Measurements from ENCODE around the gene FBLN2.

Gene FBLN2

DNA sequence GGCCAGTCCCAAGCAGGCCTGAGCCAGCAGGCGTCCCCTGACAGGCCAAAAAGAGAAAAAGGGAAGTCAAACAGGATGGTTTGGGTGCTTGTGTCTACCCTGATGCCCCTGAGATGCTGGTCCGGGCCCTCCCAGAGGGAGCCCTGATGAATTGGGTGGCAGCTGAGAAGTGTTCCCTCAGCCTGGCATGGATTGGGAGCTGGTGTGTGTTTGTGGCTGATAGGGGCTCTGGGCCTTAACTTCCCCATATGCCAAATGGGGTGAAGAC is 1.4 kb downstream of the FBLN2 start:
- Histone ChIP-seq H3K4me2 (no peak overlapping the region), H3K9ac (no peak overlapping the region), H2AFZ (ENCODE audit: low read depth) (no peak overlapping the region), H4K20me1 (ENCODE audit: insufficient read depth) (no peaks in the 10 kb centered on the region), H3K4me1 (ENCODE audit: low read depth, poor library complexity, severe bottlenecking) (no peaks in the 10 kb centered on the region), H3K36me3 (ENCODE audit: insufficient read depth) (no peaks in the 10 kb centered on the region), H3K27me3 (ENCODE audit: insufficient read depth, low read depth) (peaks cover 6% of the 10 kb centered on the region; the same call in 1 of the 2 replicates), H3K79me2 (ENCODE audit: insufficient read depth, low read depth) (no peaks in the 10 kb centered on the region), H3K27ac (no peak overlapping the region), H3K4me3 (IDR thresholded peaks at IDR 0.05; ENCODE audit: insufficient read depth, low read depth, low read length) (no peak overlapping the region)
- TF ChIP-seq, protein P1, sequence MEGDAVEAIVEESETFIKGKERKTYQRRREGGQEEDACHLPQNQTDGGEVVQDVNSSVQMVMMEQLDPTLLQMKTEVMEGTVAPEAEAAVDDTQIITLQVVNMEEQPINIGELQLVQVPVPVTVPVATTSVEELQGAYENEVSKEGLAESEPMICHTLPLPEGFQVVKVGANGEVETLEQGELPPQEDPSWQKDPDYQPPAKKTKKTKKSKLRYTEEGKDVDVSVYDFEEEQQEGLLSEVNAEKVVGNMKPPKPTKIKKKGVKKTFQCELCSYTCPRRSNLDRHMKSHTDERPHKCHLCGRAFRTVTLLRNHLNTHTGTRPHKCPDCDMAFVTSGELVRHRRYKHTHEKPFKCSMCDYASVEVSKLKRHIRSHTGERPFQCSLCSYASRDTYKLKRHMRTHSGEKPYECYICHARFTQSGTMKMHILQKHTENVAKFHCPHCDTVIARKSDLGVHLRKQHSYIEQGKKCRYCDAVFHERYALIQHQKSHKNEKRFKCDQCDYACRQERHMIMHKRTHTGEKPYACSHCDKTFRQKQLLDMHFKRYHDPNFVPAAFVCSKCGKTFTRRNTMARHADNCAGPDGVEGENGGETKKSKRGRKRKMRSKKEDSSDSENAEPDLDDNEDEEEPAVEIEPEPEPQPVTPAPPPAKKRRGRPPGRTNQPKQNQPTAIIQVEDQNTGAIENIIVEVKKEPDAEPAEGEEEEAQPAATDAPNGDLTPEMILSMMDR (conservative IDR thresholded peaks at IDR 0.05; ENCODE audit: low read depth, low read length), result no peak

GRCh38 chr3:13550791-13551360 is 2.0 kb downstream of the FBLN2 start:
- H2AFZ ChIP-seq (ENCODE audit: low read depth), result no peak overlapping the region
- TF ChIP-seq, protein P1 (conservative IDR thresholded peaks at IDR 0.05; ENCODE audit: low read depth, low read length), result no peak
- no peaks in the 10 kb centered on the region for H3K79me2 ChIP-seq (ENCODE audit: insufficient read depth, low read depth)
- no peak overlapping the region for H3K4me2 ChIP-seq
- no peak overlapping the region for H3K27ac ChIP-seq
- no peak overlapping the region for H3K4me3 ChIP-seq (IDR thresholded peaks at IDR 0.05; ENCODE audit: insufficient read depth, low read depth, low read length)
- no peaks in the 10 kb centered on the region for H4K20me1 ChIP-seq (ENCODE audit: insufficient read depth)
- no peak overlapping the region for H3K9ac ChIP-seq
- H3K4me1 ChIP-seq (ENCODE audit: low read depth, poor library complexity, severe bottlenecking), result no peaks in the 10 kb centered on the region
- no peaks in the 10 kb centered on the region for H3K36me3 ChIP-seq (ENCODE audit: insufficient read depth)
- peaks cover 6% of the 10 kb centered on the region; the same call in 1 of the 2 replicates for H3K27me3 ChIP-seq (ENCODE audit: insufficient read depth, low read depth)

DNA sequence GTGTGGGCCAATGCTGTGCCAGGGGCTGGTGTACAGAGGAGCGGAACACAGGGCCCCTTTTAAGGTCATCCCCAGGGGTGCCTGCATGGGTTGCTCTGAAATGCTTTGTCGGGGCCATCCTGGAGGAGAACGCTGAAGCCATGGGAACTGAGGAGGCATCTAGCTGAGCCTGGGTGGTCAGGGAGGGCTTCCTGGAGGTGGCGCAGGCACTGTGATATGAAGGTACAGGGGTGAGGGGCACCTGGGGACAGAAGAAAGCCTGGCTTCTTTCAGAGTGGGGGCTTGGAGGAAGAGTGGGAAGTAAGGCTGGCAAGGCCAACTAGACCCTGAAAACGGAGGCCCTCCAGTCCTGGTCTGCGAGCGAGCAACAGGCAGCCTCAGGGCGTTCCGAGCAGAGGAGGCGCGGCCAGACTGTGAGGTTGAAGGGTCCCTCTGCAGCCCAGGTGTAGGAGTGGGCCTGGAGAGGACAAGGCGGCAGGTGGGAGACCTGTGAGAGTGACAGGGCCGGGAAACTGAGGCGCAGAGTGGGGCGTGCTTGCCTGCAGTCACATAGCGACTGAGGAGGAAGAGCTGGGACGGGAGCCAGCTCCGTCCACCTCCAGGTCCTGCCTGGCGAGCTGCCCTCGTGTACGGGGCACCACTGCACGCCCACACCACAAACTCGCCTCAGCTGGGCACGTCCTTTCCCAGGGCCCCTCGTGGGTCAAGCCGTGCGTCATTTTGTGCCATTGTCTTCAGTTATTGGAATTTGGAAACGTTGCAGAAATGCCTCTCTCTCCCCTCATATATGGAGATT is 4.1 kb downstream of the FBLN2 start:
- TF ChIP-seq, protein P1 (conservative IDR thresholded peaks at IDR 0.05; ENCODE audit: low read depth, low read length), result no peak
- Histone ChIP-seq H4K20me1 (ENCODE audit: insufficient read depth) (no peaks in the 10 kb centered on the region), H3K27me3 (ENCODE audit: insufficient read depth, low read depth) (peaks cover 10% of the 10 kb centered on the region; the same call in 1 of the 2 replicates), H3K9ac (no peak overlapping the region), H3K4me3 (IDR thresholded peaks at IDR 0.05; ENCODE audit: insufficient read depth, low read depth, low read length) (no peak overlapping the region), H3K4me1 (ENCODE audit: low read depth, poor library complexity, severe bottlenecking) (peaks cover 6% of the 10 kb centered on the region), H3K79me2 (ENCODE audit: insufficient read depth, low read depth) (no peaks in the 10 kb centered on the region), H3K4me2 (no peak overlapping the region), H3K36me3 (ENCODE audit: insufficient read depth) (no peaks in the 10 kb centered on the region), H2AFZ (ENCODE audit: low read depth) (no peak overlapping the region), H3K27ac (no peak overlapping the region)

DNA sequence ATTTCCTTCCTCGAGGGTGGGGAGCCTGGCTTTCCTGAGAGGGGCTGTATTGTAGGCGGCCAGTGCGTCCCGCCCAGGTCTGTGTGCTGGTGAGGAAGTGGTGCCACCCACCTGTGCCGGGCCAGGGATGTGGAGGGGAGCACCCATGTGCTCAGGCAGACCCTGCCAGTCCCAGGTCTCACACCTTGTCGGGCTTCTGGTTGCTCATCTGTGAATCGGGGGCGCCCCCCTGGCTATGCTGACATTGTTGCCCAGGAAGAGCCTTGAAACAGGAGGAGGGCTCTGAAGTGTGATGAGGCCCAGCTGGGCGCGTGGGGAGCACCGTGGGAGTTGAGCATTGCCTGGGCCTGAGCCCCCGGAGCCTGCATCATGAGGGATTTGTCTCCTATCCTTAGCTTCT is 4.8 kb downstream of the FBLN2 start:
- Histone ChIP-seq H3K27ac (no peak overlapping the region), H2AFZ (ENCODE audit: low read depth) (no peak overlapping the region), H3K27me3 (ENCODE audit: insufficient read depth, low read depth) (peaks cover 10% of the 10 kb centered on the region; the same call in 1 of the 2 replicates), H3K4me1 (ENCODE audit: low read depth, poor library complexity, severe bottlenecking) (peaks cover 6% of the 10 kb centered on the region), H3K36me3 (ENCODE audit: insufficient read depth) (no peaks in the 10 kb centered on the region), H3K79me2 (ENCODE audit: insufficient read depth, low read depth) (no peaks in the 10 kb centered on the region), H3K4me2 (no peak overlapping the region), H4K20me1 (ENCODE audit: insufficient read depth) (no peaks in the 10 kb centered on the region), H3K4me3 (IDR thresholded peaks at IDR 0.05; ENCODE audit: insufficient read depth, low read depth, low read length) (no peak overlapping the region), H3K9ac (no peak overlapping the region)
- TF ChIP-seq, protein P1 (conservative IDR thresholded peaks at IDR 0.05; ENCODE audit: low read depth, low read length), result no peak
